DOHH2 (cell line): ENCODE data around the gene TRIM47.

Experiments used
- EZH2phosphoT487 ChIP-seq: fragments of 200-600 bp; sonication (generic); IDR thresholded peaks from 2 replicates; pipeline ENCODE4 v1.6.1; 2017; ENCODE audit warnings: borderline replicate concordance, mild to moderate bottlenecking, antibody characterized with exemption, low read length, moderate library complexity, mixed read lengths
- TF ChIP-seq, protein P1 (sequence below): fragments of 200-600 bp; sonication (generic); IDR thresholded peaks from one replicate; pipeline ENCODE4 v1.5.1; 2014; ENCODE audit warnings: antibody characterized with exemption, mild to moderate bottlenecking, low read depth, low read length; ENCODE audit not compliant: poor library complexity, severe bottlenecking

DNA sequence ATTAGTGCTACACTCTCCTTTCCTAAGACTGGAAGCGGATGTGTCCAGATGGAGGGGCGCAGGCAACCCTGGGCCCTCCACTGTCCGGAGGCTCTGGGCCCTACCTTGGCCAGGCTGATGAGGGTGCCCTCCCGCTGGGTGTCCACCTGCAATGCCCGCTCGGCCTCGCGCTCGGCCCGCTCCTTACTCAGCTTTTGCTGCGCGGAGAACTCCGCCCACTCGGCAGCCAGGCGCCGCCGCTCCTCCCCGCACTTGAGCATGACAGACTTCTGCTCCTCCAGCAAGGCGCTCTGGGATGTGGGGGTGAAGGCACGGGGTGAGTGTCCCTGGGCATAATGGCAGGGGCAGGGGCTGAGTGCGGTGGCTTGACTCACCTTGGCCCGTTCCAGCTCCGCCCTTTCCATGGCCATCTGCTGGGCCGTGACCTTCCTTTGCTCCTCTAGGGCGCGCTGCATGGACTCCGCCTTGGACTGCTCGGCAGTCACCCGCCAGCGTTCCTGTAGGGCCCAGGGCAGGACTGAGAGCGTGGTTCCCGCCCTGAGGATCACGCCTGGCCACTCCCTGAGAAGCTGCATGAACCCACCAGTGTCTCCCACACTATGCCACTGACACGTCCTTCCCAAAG lies 36.4 kb upstream of the TRIM47 start:
- TF ChIP-seq, protein P1, sequence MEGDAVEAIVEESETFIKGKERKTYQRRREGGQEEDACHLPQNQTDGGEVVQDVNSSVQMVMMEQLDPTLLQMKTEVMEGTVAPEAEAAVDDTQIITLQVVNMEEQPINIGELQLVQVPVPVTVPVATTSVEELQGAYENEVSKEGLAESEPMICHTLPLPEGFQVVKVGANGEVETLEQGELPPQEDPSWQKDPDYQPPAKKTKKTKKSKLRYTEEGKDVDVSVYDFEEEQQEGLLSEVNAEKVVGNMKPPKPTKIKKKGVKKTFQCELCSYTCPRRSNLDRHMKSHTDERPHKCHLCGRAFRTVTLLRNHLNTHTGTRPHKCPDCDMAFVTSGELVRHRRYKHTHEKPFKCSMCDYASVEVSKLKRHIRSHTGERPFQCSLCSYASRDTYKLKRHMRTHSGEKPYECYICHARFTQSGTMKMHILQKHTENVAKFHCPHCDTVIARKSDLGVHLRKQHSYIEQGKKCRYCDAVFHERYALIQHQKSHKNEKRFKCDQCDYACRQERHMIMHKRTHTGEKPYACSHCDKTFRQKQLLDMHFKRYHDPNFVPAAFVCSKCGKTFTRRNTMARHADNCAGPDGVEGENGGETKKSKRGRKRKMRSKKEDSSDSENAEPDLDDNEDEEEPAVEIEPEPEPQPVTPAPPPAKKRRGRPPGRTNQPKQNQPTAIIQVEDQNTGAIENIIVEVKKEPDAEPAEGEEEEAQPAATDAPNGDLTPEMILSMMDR: no peak
- no peak for TF ChIP-seq EZH2phosphoT487
